SK-N-MC (cell line): ENCODE data around the gene GRIP2.

Experiments
- EZH2 ChIP-seq: fragments of 200-600 bp; sonication (generic); IDR thresholded peaks from one replicate; pipeline ENCODE4 v1.6.1; 2017; ENCODE audit warnings: antibody characterized with exemption
- FOXP2 ChIP-seq: optimal IDR thresholded peaks from 2 replicates; pipeline ENCODE3; 2011; ENCODE audit warnings: mild to moderate bottlenecking, moderate library complexity; ENCODE audit not compliant: insufficient read depth; ENCODE audit errors: extremely low read length, control extremely low read depth
- POLR2AphosphoS5 ChIP-seq: IDR thresholded peaks from 2 replicates; pipeline ENCODE4 v1.6.1; 2012; ENCODE audit warnings: mild to moderate bottlenecking, low read depth, low read length, borderline replicate concordance

- TF ChIP-seq POLR2AphosphoS5 = no peak
- TF ChIP-seq EZH2 = no peak
- no peak for TF ChIP-seq FOXP2
These were observed 10.8 kb upstream of the GRIP2 start for GRCh38 chr3:14550651-14551611.
